Heart left ventricle (tissue), 16 donors: Measurements from ENCODE around the gene DNAH7. TPM values are rescaled to one million over a fixed set of nuclear protein-coding genes. Genes with fewer than 3 reads are reported as not detected.

Experiments
- ATAC-seq, 4 donors: fragments of 200-7000 bp; cut with Tn5 transposase; one replicate each; pipeline ENCODE4 v1.9.1; 2020 to 2022; ENCODE audit warnings: moderate library complexity in 4 of 4, mild to moderate bottlenecking in 3 of 4, moderate number of reproducible peaks in 1 of 4
- DNase-seq, 5 donors: peaks; one replicate each; pipeline ENCODE4 v3.0.0-alpha.2; 2020
- H3K27ac ChIP-seq, 12 donors: fragments of 200-600 bp; sonication (generic) in 4 of 12; one replicate each; pipeline versions ENCODE4 v1.5.0 to v1.8.0; 2016 to 2022; ENCODE audit warnings: mild to moderate bottlenecking in 2 of 12
- H3K27me3 ChIP-seq, 9 donors: fragments of 200-600 bp; sonication (generic) in 2 of 9; one replicate each; pipeline versions ENCODE4 v1.5.1 to v1.8.0; 2016 to 2022; ENCODE audit warnings: mild to moderate bottlenecking in 3 of 9
- H3K36me3 ChIP-seq, 9 donors: fragments of 200-600 bp; sonication (generic) in 2 of 9; one replicate each; pipeline versions ENCODE4 v1.5.0 to v1.8.0; 2018 to 2022; ENCODE audit warnings: mild to moderate bottlenecking in 2 of 9
- H3K4me1 ChIP-seq, 12 donors: fragments of 200-600 bp; sonication (generic) in 4 of 12; one replicate each; pipeline versions ENCODE4 v1.5.0 to v1.8.0; 2016 to 2022; ENCODE audit warnings: mild to moderate bottlenecking in 3 of 12
- H3K4me3 ChIP-seq, 12 donors: fragments of 200-600 bp; sonication (generic) in 4 of 12; one replicate each; pipeline versions ENCODE4 v1.5.0 to v1.8.0; 2017 to 2022; ENCODE audit warnings: mild to moderate bottlenecking in 9 of 12, moderate library complexity in 4 of 12
- H3K9me3 ChIP-seq, 12 donors: fragments of 200-600 bp; sonication (generic) in 4 of 12; one replicate each; pipeline versions ENCODE4 v1.5.0 to v1.8.0; 2016 to 2022; ENCODE audit warnings: mild to moderate bottlenecking in 1 of 12
- CTCF ChIP-seq, 12 donors: fragments of 200-600 bp; sonication (generic) in 4 of 12; IDR thresholded peaks; one replicate each; pipeline versions ENCODE4 v1.5.0 to v1.8.0; 2018 to 2022; ENCODE audit warnings: antibody characterized with exemption in 12 of 12, mild to moderate bottlenecking in 5 of 12
- POLR2A ChIP-seq, 2 donors: fragments of 450-650 bp; IDR thresholded peaks; one replicate each; pipeline ENCODE4 v1.6.1; 2017; ENCODE audit warnings: antibody characterized with exemption in 2 of 2, mild to moderate bottlenecking in 2 of 2, moderate library complexity in 2 of 2
- WGBS, 4 donors: extraction: QIAGEN DNeasy Blood & Tissue Kit in 2 of 4; methylation state at CpG; one replicate each; pipeline versions ENCODE4 v1.1.5 to v1.1.7; 2013 to 2018; 5-methylcytosine and 5-hydroxymethylcytosine counted together
- intact Hi-C, 10 donors: fragments of 100-400 bp; cut with DNase I; formaldehyde crosslinking; loops; one replicate each; pipeline versions ENCODE4 v1.11.1 to v1.14.2; 2022
- polyA plus RNA-seq, 2 donors: library from polyadenylated mRNA; stranded (reverse); fragments of 200-250 nt; gene quantifications; one replicate each; pipeline ENCODE4 v1.2.3, GENCODE V29; 2013
- total RNA-seq, 9 donors: library from RNA; depleted of rRNA in 2 of 9; stranded (reverse); fragments of >200 nt in 2 of 9; fragmentation: NEBNext Ultra II Directional in 3 of 9; extraction: Animal tissue kit (Norgen Biotek cat#: 25700) in 3 of 9; gene quantifications; one replicate each; pipeline versions ENCODE4 v1.1.0 to v1.2.4, GENCODE V29; 2016 to 2023
- donor health status: ischemic (EF 13 %, LVEDD 7.1; RV severe dilation, severe dysfunction).
- donor health status: healthy with polysubstance abuse.
- donor health status: DM: no; HTN: yes; CAD: no.
- donor health status: DM: no; HTN: no; CAD: no.
- donor health status: ischemic (EF 25% LVEDD 6.9; RV normal size, moderate dysfunction).
- donor health status: ischemic (EF 25% LVEDD 5.7; RV mildly dilated, moderate dysfunction).
- donor health status: healthy.
- donor health status: DM: yes; HTN: yes; CAD: no.
- donor health status: ischemic (EF 35%, LVEDD 5.7; RV mildly dilated, moderate dysfunction).
- donor health status: nonischemic (EF 11% LVEDD 7.7; RV severe dilation, severe dysfunction).
- donor health status: DM: yes; HTN: yes; CAD: no.
- donor health status: PGD.
- donor health status: ischemic (EF 29% LVEDD 5.4; RV normal size, mild dysfunction).
- donor health status: nonischemic (EF 23%, LVEDD 6.1; RV moderate dilation, normal function).

DNAH7 gene
- total and polyA plus RNA-seq, 11 donors, result 0.08 to 1.5 (median 0.40) TPM; not detected in 1

GRCh38 chr2:195813421-195813820 lies 255.2 kb downstream of the DNAH7 start:
- no peaks in the 10 kb centered on the region for H3K4me1 ChIP-seq
- H3K4me3 ChIP-seq, result no peak overlapping the region
- WGBS, 4 donors, result 47 to 58% (median 48%) methylated on average over 3 of the region's 3 CpGs
- H3K9me3 ChIP-seq, result no peaks in the 10 kb centered on the region
- no peak overlapping the region for H3K27ac ChIP-seq
- H3K27me3 ChIP-seq, result no peaks in the 10 kb centered on the region
- intact Hi-C loops, result no loop called here
- ATAC-seq (no peak), DNase-seq (no peak)
- no peaks in the 10 kb centered on the region for H3K36me3 ChIP-seq
- no peak for TF ChIP-seq CTCF (IDR thresholded peaks at IDR 0.05)
- no peak for TF ChIP-seq POLR2A (IDR thresholded peaks at IDR 0.05)

GRCh38 chr2:195810340-195811098 lies 258.1 kb downstream of the DNAH7 start:
- ATAC-seq (no peak), DNase-seq (no peak)
- 79 to 86% (median 82%) methylated on average over 4 of the region's 4 CpGs for WGBS, 4 donors
- H3K9me3 ChIP-seq, result no peaks in the 10 kb centered on the region
- no peaks in the 10 kb centered on the region for H3K4me1 ChIP-seq
- H3K27ac ChIP-seq, result no peak overlapping the region
- no peak overlapping the region for H3K4me3 ChIP-seq
- no peaks in the 10 kb centered on the region for H3K36me3 ChIP-seq
- no peak for TF ChIP-seq CTCF (IDR thresholded peaks at IDR 0.05)
- no peak for TF ChIP-seq POLR2A (IDR thresholded peaks at IDR 0.05)
- intact Hi-C loops, result no loop called here
- no peaks in the 10 kb centered on the region for H3K27me3 ChIP-seq

- Histone ChIP-seq H3K27ac (no peak overlapping the region), H3K4me3 (no peak overlapping the region), H3K27me3 (no peaks in the 10 kb centered on the region), H3K36me3 (no peaks in the 10 kb centered on the region), H3K9me3 (no peaks in the 10 kb centered on the region), H3K4me1 (no peaks in the 10 kb centered on the region)
- intact Hi-C loops, result no loop called here
- DNase-seq (no peak), ATAC-seq (no peak)
- WGBS, 4 donors, result 52 to 60% (median 57%) methylated on average over 1 of the region's 1 CpG
- TF ChIP-seq POLR2A (IDR thresholded peaks at IDR 0.05), result no peak
- TF ChIP-seq CTCF (IDR thresholded peaks at IDR 0.05), result no peak
Observed at GRCh38 chr2:195808189-195808588, 260.4 kb downstream of the DNAH7 start.

- WGBS, 4 donors, result 88 to 93% (median 89%) methylated on average over 1 of the region's 1 CpG
- no peak for DNase-seq
- ATAC-seq, result no peak
- intact Hi-C loops, result no loop called here
- TF ChIP-seq CTCF (IDR thresholded peaks at IDR 0.05) (no peak), POLR2A (IDR thresholded peaks at IDR 0.05) (no peak)
- H3K4me1 ChIP-seq, result no peaks in the 10 kb centered on the region
- no peaks in the 10 kb centered on the region for H3K27me3 ChIP-seq
- H3K9me3 ChIP-seq, result no peaks in the 10 kb centered on the region
- no peak overlapping the region for H3K4me3 ChIP-seq
- no peaks in the 10 kb centered on the region for H3K36me3 ChIP-seq
- no peak overlapping the region for H3K27ac ChIP-seq
Observed at GRCh38 chr2:195805283-195805976, 263.2 kb downstream of the DNAH7 start.
